ENCODE results near the gene LHFPL2.

The LHFPL2 gene

DNA sequence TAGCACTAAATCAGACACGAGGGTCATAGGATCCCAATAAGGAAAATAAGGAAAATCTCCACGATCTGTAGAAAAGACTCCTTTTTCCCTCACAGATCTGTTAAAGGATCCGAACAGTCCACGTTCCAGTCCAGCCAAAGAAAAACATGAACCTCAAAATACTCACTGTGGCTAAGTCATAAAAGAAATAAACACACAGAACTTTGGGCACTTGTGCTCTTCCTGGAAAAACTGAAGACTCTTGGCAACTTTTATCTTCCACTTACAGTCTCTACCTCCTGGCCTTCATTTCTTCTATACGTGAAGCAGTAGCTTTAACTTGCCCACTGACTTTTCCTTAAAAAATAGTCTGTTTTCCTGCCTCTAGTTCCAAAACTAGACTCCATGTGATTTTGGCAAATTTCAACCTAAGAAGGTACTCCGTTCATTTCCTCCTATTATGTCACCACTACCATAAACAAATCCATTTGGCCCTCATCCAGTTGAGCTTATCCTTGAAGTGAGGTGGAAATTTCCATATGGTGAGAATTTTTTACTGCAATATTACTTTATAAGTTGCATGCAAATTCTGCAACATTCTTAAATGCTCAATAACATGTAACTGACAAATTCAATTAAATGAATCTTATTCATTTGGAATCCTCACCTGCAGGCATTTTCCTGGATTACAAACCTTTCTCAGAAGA lies 5.3 kb upstream of the LHFPL2 start:
- TF ChIP-seq Cebpa-rat (IDR thresholded peaks at IDR 0.05), result no peak
- Histone ChIP-seq H3K27me3 (peaks cover 11% of the 10 kb centered on the region), H3K27ac (no peak overlapping the region), H3K4me1 (0 out of 2 replicates have a peak, but pooled peaks cover 1% of the 10 kb centered on the region), H3K9ac (no peak overlapping the region), H3K4me2 (no peak overlapping the region), H3K9me3 (no peaks in the 10 kb centered on the region), H3K36me3 (no peaks in the 10 kb centered on the region), H4K20me1 (no peaks in the 10 kb centered on the region), H3K4me3 (no peak overlapping the region)

DNA sequence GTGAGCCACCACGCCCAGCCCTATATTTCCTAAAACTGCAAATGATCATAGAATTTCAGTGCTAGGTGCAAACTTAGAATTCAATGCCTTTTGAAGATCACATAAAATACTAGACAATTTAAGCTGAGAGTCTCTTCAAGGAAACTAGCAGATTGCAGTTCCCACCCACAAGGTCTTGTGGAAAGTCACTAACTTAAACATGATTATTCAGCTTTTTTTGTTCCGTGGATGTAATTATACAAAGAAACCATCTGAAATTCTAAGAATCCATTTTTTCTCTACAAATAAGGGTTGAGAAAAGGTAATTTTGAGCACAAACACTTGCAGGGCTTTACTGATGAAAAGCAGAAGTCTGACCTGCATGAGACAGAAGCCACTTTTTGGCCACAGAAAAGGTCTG lies 4.5 kb upstream of the LHFPL2 start:
- Histone ChIP-seq H4K20me1 (no peaks in the 10 kb centered on the region), H3K27me3 (peaks cover 19% of the 10 kb centered on the region), H3K36me3 (no peaks in the 10 kb centered on the region), H3K9ac (no peak overlapping the region), H3K4me3 (no peak overlapping the region), H3K4me2 (no peak overlapping the region), H3K27ac (no peak overlapping the region), H3K4me1 (peaks cover under 1% of the 10 kb centered on the region; the same call in 1 of the 2 replicates), H3K9me3 (no peaks in the 10 kb centered on the region)
- no peak for TF ChIP-seq Cebpa-rat (IDR thresholded peaks at IDR 0.05)

DNA sequence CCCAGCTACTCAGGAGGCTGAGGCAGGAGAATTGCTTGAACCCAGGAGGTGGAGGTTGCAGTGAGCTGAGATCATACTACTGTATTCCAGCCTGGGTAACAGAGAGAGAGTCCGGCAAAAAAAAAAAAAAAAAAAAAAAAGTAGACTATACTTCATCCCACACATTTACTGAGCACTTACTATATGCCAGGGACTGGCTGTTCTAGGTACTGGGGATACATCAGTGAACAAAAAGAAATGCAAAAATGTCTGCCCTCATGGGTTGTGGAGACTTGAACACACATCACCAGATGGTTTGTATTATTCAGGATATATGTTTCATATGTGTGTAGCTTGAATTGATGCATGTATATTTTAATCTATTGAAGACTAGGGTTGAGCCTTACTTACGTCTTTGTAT lies 2.9 kb upstream of the LHFPL2 start:
- H3K36me3 ChIP-seq, result no peaks in the 10 kb centered on the region
- H3K4me1 ChIP-seq, result peaks cover 15% of the 10 kb centered on the region
- peaks cover 10% of the 10 kb centered on the region for H4K20me1 ChIP-seq
- H3K4me3 ChIP-seq, result no peak overlapping the region
- H3K4me2 ChIP-seq, result no peak overlapping the region
- H3K9me3 ChIP-seq, result no peaks in the 10 kb centered on the region
- no peak overlapping the region for H3K27ac ChIP-seq
- peaks cover 34% of the 10 kb centered on the region for H3K27me3 ChIP-seq
- no peak for TF ChIP-seq Cebpa-rat (IDR thresholded peaks at IDR 0.05)
- H3K9ac ChIP-seq, result no peak overlapping the region

DNA sequence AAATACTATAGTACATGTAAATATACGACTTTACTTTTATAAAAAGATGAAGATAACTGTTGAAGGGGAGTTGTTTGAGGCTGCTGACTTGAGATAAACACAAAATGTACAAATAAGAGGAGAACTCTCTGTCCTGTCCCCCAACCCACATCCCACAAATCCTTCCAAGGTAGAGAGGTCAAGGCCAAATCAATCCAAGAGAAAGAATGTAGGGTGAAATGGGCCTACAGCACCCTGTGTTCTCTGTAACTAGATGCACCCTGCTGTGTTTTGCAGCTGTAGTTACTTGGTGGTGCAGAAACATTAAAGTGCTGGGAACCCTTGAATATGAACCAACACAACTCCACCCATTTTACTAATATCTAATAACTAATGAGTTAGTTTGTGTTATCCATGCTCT lies 2.0 kb upstream of the LHFPL2 start:
- H3K27ac ChIP-seq, result no peak overlapping the region
- no peak overlapping the region for H3K4me2 ChIP-seq
- H3K36me3 ChIP-seq, result no peaks in the 10 kb centered on the region
- H3K4me1 ChIP-seq, result peaks cover 15% of the 10 kb centered on the region
- no peaks in the 10 kb centered on the region for H3K9me3 ChIP-seq
- H3K27me3 ChIP-seq, result peaks cover 42% of the 10 kb centered on the region
- no peak overlapping the region for H3K9ac ChIP-seq
- no peak overlapping the region for H3K4me3 ChIP-seq
- H4K20me1 ChIP-seq, result peaks cover 10% of the 10 kb centered on the region
- no peak for TF ChIP-seq Cebpa-rat (IDR thresholded peaks at IDR 0.05)

DNA sequence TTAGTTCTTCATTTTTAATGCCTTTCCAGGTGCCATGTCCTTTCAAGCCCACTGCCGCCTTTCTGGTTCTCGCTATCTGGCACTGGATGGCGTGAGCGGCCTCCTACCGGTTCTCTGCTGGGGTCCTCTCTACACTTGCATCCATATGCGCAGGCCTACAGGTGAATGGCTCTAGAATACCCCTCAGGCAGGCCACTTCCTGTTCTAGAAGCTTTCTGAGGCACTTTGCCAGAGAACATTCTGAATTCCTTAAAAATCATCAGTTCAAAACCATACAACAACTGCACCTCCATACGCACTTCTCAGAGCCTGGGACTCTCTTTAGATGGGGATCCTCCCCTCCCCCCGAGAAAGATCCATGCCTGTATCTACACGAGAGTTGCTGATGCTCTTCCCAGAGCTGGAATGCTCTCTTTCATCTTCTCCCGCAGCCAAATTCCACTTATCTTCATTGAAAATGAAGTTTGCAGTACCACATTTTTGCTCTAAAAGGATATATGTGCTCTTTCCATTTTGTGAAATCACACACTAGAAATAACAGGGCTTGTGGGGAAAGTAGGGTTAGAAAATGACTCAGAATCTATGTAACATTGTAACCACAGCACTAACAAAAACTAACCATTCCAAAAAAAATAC lies 1.4 kb upstream of the LHFPL2 start:
- Histone ChIP-seq H3K27me3 (peaks cover 42% of the 10 kb centered on the region), H3K27ac (no peak overlapping the region), H3K4me3 (no peak overlapping the region), H3K9ac (no peak overlapping the region), H4K20me1 (peaks cover 10% of the 10 kb centered on the region), H3K9me3 (no peaks in the 10 kb centered on the region), H3K4me2 (no peak overlapping the region), H3K36me3 (no peaks in the 10 kb centered on the region), H3K4me1 (peaks cover 15% of the 10 kb centered on the region)
- TF ChIP-seq Cebpa-rat (IDR thresholded peaks at IDR 0.05), result no peak

DNA sequence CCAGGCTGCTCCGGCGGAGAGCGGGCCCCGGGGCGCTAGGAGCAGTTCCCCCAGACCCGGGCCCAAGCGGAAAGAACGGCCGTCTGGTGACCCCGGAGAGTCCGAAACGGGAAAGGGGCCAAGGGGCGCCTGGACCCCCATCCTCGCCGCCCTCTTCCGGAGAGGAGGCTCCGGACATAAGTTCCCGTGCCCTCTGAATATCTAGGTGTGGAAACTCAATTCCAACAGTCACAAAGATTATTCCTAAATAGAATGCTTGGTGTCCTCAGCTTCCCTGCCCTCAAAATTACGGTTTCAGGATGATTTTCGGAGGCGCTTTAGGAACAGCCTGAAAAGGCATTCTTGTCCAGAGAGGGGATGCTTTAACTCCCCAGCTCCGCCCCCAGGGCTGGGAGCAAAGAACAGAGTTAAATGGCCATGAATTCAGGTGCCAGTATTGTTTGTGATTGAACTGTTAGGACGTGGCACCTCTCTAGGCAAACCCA lies 681 bp upstream of the LHFPL2 start:
- peak overlapping the region; percentile 72; the same call in 1 of the 2 replicates for H3K9ac ChIP-seq
- H3K4me2 ChIP-seq, result peak overlapping the region; percentile 90
- peaks cover 15% of the 10 kb centered on the region for H3K4me1 ChIP-seq
- H3K9me3 ChIP-seq, result no peaks in the 10 kb centered on the region
- H4K20me1 ChIP-seq, result peaks cover 10% of the 10 kb centered on the region
- no peaks in the 10 kb centered on the region for H3K36me3 ChIP-seq
- H3K27me3 ChIP-seq, result peaks cover 42% of the 10 kb centered on the region
- TF ChIP-seq Cebpa-rat (IDR thresholded peaks at IDR 0.05), result no peak
- H3K27ac ChIP-seq, result no peak overlapping the region; the same call in 1 of the 2 replicates
- peak overlapping the region; percentile 71 for H3K4me3 ChIP-seq

DNA sequence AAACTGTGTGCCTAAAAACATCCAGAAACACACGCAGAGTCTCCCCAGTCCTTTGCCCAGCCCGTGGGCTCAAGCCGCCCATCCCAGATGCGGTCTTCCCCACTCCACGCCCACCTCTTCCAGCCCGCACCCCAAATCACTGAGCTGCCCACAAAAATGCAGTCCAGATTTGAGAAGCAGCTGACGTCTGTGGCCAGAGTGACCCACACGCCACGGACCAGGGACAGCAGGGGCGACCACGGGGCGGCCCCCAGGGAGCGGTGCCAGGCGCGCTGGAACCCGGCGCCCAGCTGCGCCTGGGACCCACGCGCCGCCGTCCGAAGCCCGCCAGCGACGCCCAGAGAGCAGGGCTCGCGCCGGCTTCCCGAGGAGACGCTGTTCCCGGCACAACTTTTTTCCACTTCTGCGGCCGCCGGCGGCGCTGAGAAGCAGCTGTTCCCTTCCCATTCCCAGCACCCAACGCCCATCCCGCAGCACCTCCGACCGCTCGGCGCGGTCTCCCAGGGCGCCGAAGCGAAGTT lies 674 bp downstream of the LHFPL2 start:
- H3K9me3 ChIP-seq, result no peaks in the 10 kb centered on the region
- no peak overlapping the region for H3K27ac ChIP-seq
- H3K4me1 ChIP-seq, result peaks cover 15% of the 10 kb centered on the region
- peak overlapping the region; percentile 90 for H3K4me2 ChIP-seq
- TF ChIP-seq Cebpa-rat (IDR thresholded peaks at IDR 0.05), result no peak
- peaks cover 10% of the 10 kb centered on the region for H4K20me1 ChIP-seq
- H3K27me3 ChIP-seq, result peaks cover 42% of the 10 kb centered on the region
- H3K9ac ChIP-seq, result peak overlapping the region; percentile 72
- H3K36me3 ChIP-seq, result no peaks in the 10 kb centered on the region
- peak overlapping the region; percentile 71 for H3K4me3 ChIP-seq

DNA sequence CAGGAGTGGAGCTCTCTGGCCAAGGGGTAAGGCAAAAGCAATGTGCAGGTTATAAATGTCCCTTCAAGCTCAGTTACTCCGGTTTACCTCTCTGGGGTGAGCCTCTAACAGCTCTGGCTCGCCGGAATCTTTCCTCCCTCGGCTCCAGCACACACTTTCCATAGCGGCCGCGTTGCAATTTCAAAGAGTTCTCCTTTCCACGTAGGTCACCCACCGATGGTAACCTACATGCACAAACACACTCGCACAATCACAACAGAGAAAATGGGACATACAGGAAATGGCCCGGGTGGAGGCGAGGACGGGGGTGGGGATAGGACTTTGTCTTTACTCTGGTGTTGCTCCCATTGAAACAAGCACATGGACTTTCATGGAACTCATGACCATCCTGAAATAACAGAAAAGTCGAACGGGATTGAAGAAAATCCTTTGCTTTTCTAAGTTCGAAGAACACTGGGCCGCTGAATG lies 1.2 kb downstream of the LHFPL2 start:
- H4K20me1 ChIP-seq, result peaks cover 10% of the 10 kb centered on the region
- peak overlapping the region; percentile 90 for H3K4me2 ChIP-seq
- H3K36me3 ChIP-seq, result no peaks in the 10 kb centered on the region
- no peak overlapping the region for H3K27ac ChIP-seq
- peaks cover 15% of the 10 kb centered on the region for H3K4me1 ChIP-seq
- peak overlapping the region; percentile 71 for H3K4me3 ChIP-seq
- TF ChIP-seq Cebpa-rat (IDR thresholded peaks at IDR 0.05), result no peak
- H3K9me3 ChIP-seq, result no peaks in the 10 kb centered on the region
- H3K9ac ChIP-seq, result peak overlapping the region; percentile 72
- peaks cover 42% of the 10 kb centered on the region for H3K27me3 ChIP-seq

DNA sequence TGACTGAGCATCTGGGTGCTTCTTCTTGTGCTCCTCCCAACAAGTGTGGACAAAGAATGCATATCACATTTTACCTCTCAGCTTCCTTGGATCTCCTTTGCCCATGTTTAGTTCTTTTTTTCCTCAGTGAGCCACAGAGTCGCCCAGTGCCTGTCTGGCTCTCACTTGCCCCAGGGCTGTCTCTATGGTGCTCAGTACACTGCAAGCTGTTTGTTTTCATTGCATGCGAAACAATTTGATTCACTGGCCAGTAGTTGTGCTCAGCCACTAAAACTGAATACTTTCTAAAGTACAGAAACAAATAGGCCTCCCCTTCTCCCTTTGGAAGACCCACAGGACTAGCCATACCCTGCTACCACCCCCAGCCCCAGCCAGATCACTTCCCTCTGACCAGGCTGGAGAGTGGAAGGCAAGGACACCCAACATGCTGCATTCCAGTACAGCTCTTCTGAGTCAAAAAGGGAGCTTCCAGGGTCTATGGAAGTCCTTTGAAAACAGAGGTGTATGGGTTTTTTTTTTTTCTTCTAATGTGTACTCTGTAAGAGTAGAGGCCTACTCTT lies 3.8 kb downstream of the LHFPL2 start:
- H3K4me2 ChIP-seq, result no peak overlapping the region
- no peaks in the 10 kb centered on the region for H3K36me3 ChIP-seq
- H3K27me3 ChIP-seq, result peaks cover 39% of the 10 kb centered on the region
- no peaks in the 10 kb centered on the region for H3K9me3 ChIP-seq
- no peak overlapping the region for H3K9ac ChIP-seq
- peaks cover 23% of the 10 kb centered on the region for H3K4me1 ChIP-seq
- H4K20me1 ChIP-seq, result peaks cover 10% of the 10 kb centered on the region
- TF ChIP-seq Cebpa-rat (IDR thresholded peaks at IDR 0.05), result no peak
- no peak overlapping the region for H3K4me3 ChIP-seq
- no peak overlapping the region for H3K27ac ChIP-seq

DNA sequence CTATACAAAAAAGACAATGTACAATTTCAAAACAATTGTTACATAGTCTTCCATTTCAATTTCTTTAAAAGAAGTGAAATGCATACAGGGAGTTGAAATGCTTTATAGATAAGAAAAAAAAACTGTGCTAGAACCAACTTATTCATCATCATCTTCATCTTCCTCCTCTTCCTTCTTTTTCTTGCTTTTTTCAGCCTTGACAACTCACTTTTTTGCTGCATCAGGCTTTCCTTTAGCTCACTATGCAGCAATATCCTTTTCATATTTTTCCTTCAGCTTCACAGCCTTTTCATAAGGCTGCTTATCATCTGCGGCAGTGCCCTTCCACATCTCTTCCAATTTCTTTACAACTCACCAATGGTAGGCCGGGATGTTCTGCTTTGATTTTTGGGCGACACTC lies 4.4 kb downstream of the LHFPL2 start:
- no peak for TF ChIP-seq Cebpa-rat (IDR thresholded peaks at IDR 0.05)
- Histone ChIP-seq H3K27me3 (peaks cover 34% of the 10 kb centered on the region), H3K9ac (no peak overlapping the region), H3K4me2 (no peak overlapping the region), H3K9me3 (no peaks in the 10 kb centered on the region), H3K4me3 (no peak overlapping the region), H3K27ac (no peak overlapping the region), H3K4me1 (peaks cover 23% of the 10 kb centered on the region), H4K20me1 (peaks cover 10% of the 10 kb centered on the region), H3K36me3 (no peaks in the 10 kb centered on the region)

Data from BLaER1 (cell line).